GM12878 (cell line): ENCODE data around the gene MYBPHL. TPM values are rescaled to one million over a fixed set of nuclear protein-coding genes. Genes with fewer than 3 reads are reported as not detected.

ENCODE experiments used
- ATAC-seq: fragments of 200-7000 bp; cut with Tn5 transposase; 3 replicates; pipeline ENCODE4 v1.9.1; 2020; ENCODE audit warnings: mild to moderate bottlenecking, moderate library complexity
- BruUV-seq: library from RNA; stranded (reverse); fragments of 400-500 nt; replicated peaks from 2 replicates; lab custom pipeline; 2021; lab: Mats Ljungman, UMichigan
- CTCF ChIA-PET: fragments of 300-600 bp; sonication (Branson Sonifier 250); formaldehyde crosslinking; extraction: SDS; loops from one replicate; lab custom pipeline; 2021; ENCODE audit warnings: inconsistent platforms; lab: Yijun Ruan, JAX
- POLR2A ChIA-PET: fragments of 350-600 bp; formaldehyde crosslinking; extraction: SDS; loops from one replicate; lab custom pipeline; 2021; ENCODE audit warnings: inconsistent platforms; lab: Charles Lee
- RAD21 ChIA-PET: fragments of 300-600 bp; sonication (Branson Sonifier 250); formaldehyde crosslinking; loops from one replicate; lab custom pipeline; 2023; ENCODE audit warnings: antibody characterized with exemption; ENCODE audit not compliant: unreplicated experiment; lab: Charles Lee
- SMC1A ChIA-PET: fragments of 300-600 bp; sonication (Branson Sonifier 250); formaldehyde crosslinking; loops from one replicate; lab custom pipeline; 2023; ENCODE audit not compliant: unreplicated experiment, uncharacterized antibody; lab: Charles Lee
- DNase-seq: peaks from one replicate; pipeline ENCODE4 v3.0.0-alpha.2; 2011; ENCODE audit warnings: low read depth, low spot score
- FAIRE-seq: peaks from 3 replicates; lab custom pipeline; 2011; peaks lifted over from hg19 to GRCh38; lab: Jason Lieb, UNC
- H2AFZ ChIP-seq: 2 replicates; pipeline ENCODE4 v1.6.0; 2011; ENCODE audit warnings: low read depth, low read length, control low read depth; ENCODE audit not compliant: control insufficient read depth
- H3K27ac ChIP-seq: 2 replicates; pipeline ENCODE4 v1.5.1; 2011; ENCODE audit warnings: control low read depth; ENCODE audit not compliant: control insufficient read depth, insufficient read depth
- H3K27me3 ChIP-seq, 2 experiments: replicated peaks in 1 of 2; 2 replicates each; pipeline versions ENCODE4 v1.6.0 to v1.6.1; 2011; ENCODE audit warnings: low read length in 1 of 2; ENCODE audit not compliant: control insufficient read depth in 2 of 2, insufficient read depth in 2 of 2
- H3K36me3 ChIP-seq, 2 experiments: 2 replicates each; pipeline ENCODE4 v1.5.1; 2011; ENCODE audit warnings: low read length in 1 of 2; ENCODE audit not compliant: control insufficient read depth in 2 of 2, insufficient read depth in 2 of 2
- H3K4me1 ChIP-seq: 2 replicates; pipeline ENCODE4 v1.6.1; 2011; ENCODE audit warnings: mild to moderate bottlenecking, low read length, moderate library complexity, mixed read lengths; ENCODE audit not compliant: control insufficient read depth, insufficient read depth
- H3K4me2 ChIP-seq: 2 replicates; pipeline ENCODE4 v1.6.0; 2011; ENCODE audit warnings: control low read depth; ENCODE audit not compliant: control insufficient read depth, insufficient read depth
- H3K4me3 ChIP-seq: fragments of 200-600 bp; sonication (generic); 2 replicates; pipeline ENCODE4 v1.5.1; 2016
- H3K79me2 ChIP-seq: 2 replicates; pipeline ENCODE4 v1.6.0; 2011; ENCODE audit warnings: low read length; ENCODE audit not compliant: control insufficient read depth, insufficient read depth
- H3K9ac ChIP-seq: 2 replicates; pipeline ENCODE4 v1.8.0; 2011; ENCODE audit warnings: low read length, control low read depth, mixed read lengths; ENCODE audit not compliant: control insufficient read depth, insufficient read depth
- H3K9me3 ChIP-seq: replicated peaks from 3 replicates; pipeline ENCODE4 v1.5.1; 2011; ENCODE audit warnings: mild to moderate bottlenecking, low read length; ENCODE audit not compliant: control insufficient read depth, insufficient read depth
- H4K20me1 ChIP-seq: 2 replicates; pipeline ENCODE4 v1.6.0; 2011; ENCODE audit not compliant: control insufficient read depth, insufficient read depth
- BHLHE40 ChIP-seq, 2 experiments: fragments of 450-650 bp in 1 of 2; IDR thresholded peaks; 2 replicates each; pipeline ENCODE4 v1.6.1; 2011 to 2017; ENCODE audit warnings: low read depth in 2 of 2, borderline replicate concordance in 1 of 2, improper control_type of control experiment in 1 of 2, low read length in 1 of 2, mild to moderate bottlenecking in 1 of 2
- CBX3 ChIP-seq: fragments of 200-600 bp; sonication (generic); IDR thresholded peaks from 2 replicates; pipeline ENCODE4 v1.6.1; 2016; ENCODE audit warnings: low read depth, borderline replicate concordance
- E2F8 ChIP-seq: fragments of 450-650 bp; IDR thresholded peaks from 2 replicates; pipeline ENCODE4 v1.6.1; 2018; ENCODE audit warnings: mild to moderate bottlenecking, low read depth, moderate library complexity; ENCODE audit not compliant: partially characterized antibody
- EED ChIP-seq: sonication (generic); IDR thresholded peaks from 2 replicates; pipeline ENCODE4 v1.6.1; 2016; ENCODE audit warnings: antibody characterized with exemption, low read depth
- HCFC1 ChIP-seq: fragments of 150-350 bp; IDR thresholded peaks from 2 replicates; pipeline ENCODE4 v1.6.1; 2014; ENCODE audit warnings: low read length
- MTA2 ChIP-seq: fragments of 450-650 bp; IDR thresholded peaks from 2 replicates; pipeline ENCODE4 v1.6.1; 2016; ENCODE audit warnings: low read depth, mild to moderate bottlenecking, moderate library complexity
- MYB ChIP-seq: fragments of 150-350 bp; IDR thresholded peaks from 2 replicates; pipeline ENCODE4 v1.6.1; 2014; ENCODE audit warnings: mild to moderate bottlenecking, low read depth, low read length, borderline replicate concordance
- NR2F1 ChIP-seq: fragments of 450-650 bp; conservative IDR thresholded peaks from 2 replicates; pipeline ENCODE4 v1.6.1; 2017; ENCODE audit warnings: mild to moderate bottlenecking
- PBX3 ChIP-seq: IDR thresholded peaks from 2 replicates; pipeline ENCODE4 v1.6.1; 2011; ENCODE audit warnings: mild to moderate bottlenecking, low read depth, low read length, moderate library complexity; ENCODE audit not compliant: insufficient replicate concordance
- POLR2AphosphoS2 ChIP-seq: IDR thresholded peaks from 2 replicates; pipeline ENCODE4 v1.6.1; 2011; ENCODE audit warnings: low read depth, mild to moderate bottlenecking, low read length, improper control_type of control experiment, moderate library complexity
- RB1 ChIP-seq: fragments of 450-650 bp; formaldehyde crosslinking; IDR thresholded peaks from 2 replicates; pipeline ENCODE4 v1.6.1; 2017; ENCODE audit warnings: mild to moderate bottlenecking, borderline replicate concordance
- RCOR1 ChIP-seq: conservative IDR thresholded peaks from 2 replicates; pipeline ENCODE4 v1.6.1; 2012; ENCODE audit warnings: low read depth, low read length, improper control_type of control experiment
- SIN3A ChIP-seq: IDR thresholded peaks from 2 replicates; pipeline ENCODE4 v1.6.1; 2012; ENCODE audit warnings: low read depth, low read length, improper control_type of control experiment
- SUPT20H ChIP-seq: IDR thresholded peaks from 2 replicates; pipeline ENCODE4 v1.6.1; 2011; ENCODE audit warnings: low read depth, mild to moderate bottlenecking, low read length, moderate library complexity, borderline replicate concordance; ENCODE audit not compliant: control insufficient read depth
- TCF3 ChIP-seq: IDR thresholded peaks from 2 replicates; pipeline ENCODE4 v1.6.1; 2012; ENCODE audit warnings: low read depth, mild to moderate bottlenecking, low read length, borderline replicate concordance; ENCODE audit not compliant: insufficient read depth
- ZNF274 ChIP-seq: IDR thresholded peaks from one replicate; pipeline ENCODE4 v1.8.0; 2011; ENCODE audit not compliant: insufficient read length, insufficient read depth
- ZNF384 ChIP-seq: IDR thresholded peaks from 2 replicates; pipeline ENCODE4 v1.6.1; 2012; ENCODE audit warnings: low read depth, mild to moderate bottlenecking, low read length, improper control_type of control experiment, borderline replicate concordance
- ZZZ3 ChIP-seq: IDR thresholded peaks from 2 replicates; pipeline ENCODE4 v1.6.1; 2011; ENCODE audit warnings: low read depth; ENCODE audit not compliant: control insufficient read depth, insufficient read length
- WGBS: methylation state at CpG from one replicate; pipeline ENCODE4 v1.1.6; 2016; ENCODE audit warnings: low lambda C conversion rate; ENCODE audit not compliant: insufficient replicate concordance, insufficient coverage; ENCODE audit errors: missing lambda C conversion rate; 5-methylcytosine and 5-hydroxymethylcytosine counted together
- in situ Hi-C: fragments of 300-500 bp; cut with MboI; formaldehyde crosslinking; loops from 9 replicates; pipeline ENCODE4 v1.14.3; 2018; ENCODE audit warnings: mixed read lengths
- intact Hi-C: fragments of 100-400 bp; cut with micrococcal nuclease; formaldehyde crosslinking; loops from one replicate; pipeline ENCODE4 v1.14.2; 2022; ENCODE audit not compliant: unreplicated experiment
- polyA plus RNA-seq, 11 experiments: library from polyadenylated mRNA; depleted of rRNA in 4 of 11; unstranded in 6 of 11; stranded (reverse) in 5 of 11; fragments of >200 nt; fragmentation: Nextera tagmentation in 4 of 11; fragmentation: Illumina TruSeq in 1 of 11; extraction: Ambion mirVana in 4 of 11; extraction: Trizol in 1 of 11; gene quantifications; 1 replicate in 1 of 11; 2 replicates in 10 of 11; pipeline versions ENCODE4 v1.2.1 to v1.2.3, GENCODE V29; 2011 to 2016; ENCODE audit warnings: inconsistent platforms in 2 of 11, missing spikeins in 2 of 11, low read depth in 1 of 11
- total RNA-seq, 4 experiments: library from RNA; depleted of rRNA in 3 of 4; stranded (reverse); fragments of >200 nt in 3 of 4; fragmentation: Illumina TruSeq in 1 of 4; extraction: Trizol in 1 of 4; gene quantifications; 2 replicates each; pipeline versions ENCODE4 v1.2.1 to v1.2.3, GENCODE V29; 2013 to 2021

The MYBPHL gene
- total and polyA plus RNA-seq, 10 of the 15 experiments (the other 5 are each of a cell fraction or from before 2014, with no cell fraction given): 0.16 to 0.75 (median 0.54) TPM; not detected in 7

- no peak for TF ChIP-seq E2F8
- TF ChIP-seq PBX3: no peak
- TF ChIP-seq EED: no peak
- TF ChIP-seq, all 136 proteins: peak for 0
These were observed 36.0 kb downstream of the MYBPHL start (continued) for GRCh38 chr1:109270623-109271317.

- Histone ChIP-seq H3K4me3 (no peak overlapping the region), H3K27me3 (peaks cover 0 to 1% of the 10 kb centered on the region in 2 experiments; a peak in 1 of 4 replicates), H3K4me2 (no peak overlapping the region), H3K9ac (no peak overlapping the region), H3K27ac (no peak overlapping the region), H3K79me2 (no peaks in the 10 kb centered on the region), H2AFZ (no peak overlapping the region), H3K36me3 (no peaks in the 10 kb centered on the region), H4K20me1 (no peaks in the 10 kb centered on the region), H3K4me1 (no peaks in the 10 kb centered on the region), H3K9me3 (no peaks in the 10 kb centered on the region)
- ChIA-PET RAD21 (no interaction called here), POLR2A (no interaction called here), CTCF (no interaction called here), SMC1A (no interaction called here)
- ATAC-seq: no peak
- no peak for DNase-seq
- no peak for TF ChIP-seq NR2F1
- no peak for TF ChIP-seq MYB
- no peak for TF ChIP-seq RCOR1
- no peak for TF ChIP-seq CBX3
- no peak for TF ChIP-seq RB1
- no peak for TF ChIP-seq SUPT20H
- no peak for TF ChIP-seq SIN3A
- TF ChIP-seq HCFC1: no peak
- no peak for TF ChIP-seq ZNF384
- TF ChIP-seq ZNF274: no peak
- no peak for TF ChIP-seq BHLHE40 (IDR thresholded peaks at IDR 0.05; ENCODE audit: borderline replicate concordance in 1 of 2, low read depth in 2 of 2, low read length in 1 of 2)
- TF ChIP-seq MTA2: no peak
- TF ChIP-seq ZZZ3: no peak
- TF ChIP-seq TCF3: no peak
- TF ChIP-seq POLR2AphosphoS2: no peak
- no peak for FAIRE-seq
- intact Hi-C loops: no loop called here
- in situ Hi-C loops: no loop called here
- 59% methylated on average over 17 of the region's 17 CpGs for WGBS
- BruUV-seq: no TSS peak
These were observed 36.7 kb downstream of the MYBPHL start for GRCh38 chr1:109269981-109270622.
